CD4-positive, alpha-beta T cell treated with Interferon gamma for 1 hour (primary cell): Measurements from ENCODE around the gene AMN.
A peak's percentile ranks its signal among the peaks of the same experiment; 100 is the strongest.

Experiments
- DNase-seq: peaks from one replicate; pipeline ENCODE4 v3.0.0-alpha.2; 2020

AMN gene

GRCh38 chr14:102947321-102948103 lies 25.0 kb downstream of the AMN start:
- no peak for DNase-seq

- DNase-seq = no peak
These were observed 26.2 kb downstream of the AMN start for GRCh38 chr14:102948698-102949061.

- DNase-seq = peak; percentile 53
These were observed 26.8 kb downstream of the AMN start for GRCh38 chr14:102949062-102949800.

- no peak for DNase-seq
These were observed 27.5 kb downstream of the AMN start for GRCh38 chr14:102949801-102950451.

- no peak for DNase-seq
These were observed 28.6 kb downstream of the AMN start for GRCh38 chr14:102951034-102951433.

- DNase-seq = no peak
These were observed 29.3 kb downstream of the AMN start for GRCh38 chr14:102951799-102952198.

GRCh38 chr14:102952276-102952675 lies 29.8 kb downstream of the AMN start:
- no peak for DNase-seq

- DNase-seq = no peak
These were observed 30.6 kb downstream of the AMN start for GRCh38 chr14:102953100-102953499.

GRCh38 chr14:102954081-102954789 lies 31.8 kb downstream of the AMN start:
- no peak for DNase-seq

GRCh38 chr14:102955636-102956408 lies 33.4 kb downstream of the AMN start:
- no peak for DNase-seq

GRCh38 chr14:102957222-102957621 lies 34.8 kb downstream of the AMN start:
- no peak for DNase-seq

GRCh38 chr14:102958461-102958860 lies 36.0 kb downstream of the AMN start:
- no peak for DNase-seq

GRCh38 chr14:102962111-102962627 lies 39.7 kb downstream of the AMN start:
- DNase-seq = no peak

- DNase-seq = no peak
These were observed 41.8 kb downstream of the AMN start for GRCh38 chr14:102964152-102964730.

GRCh38 chr14:102965282-102965681 lies 42.8 kb downstream of the AMN start:
- no peak for DNase-seq

GRCh38 chr14:102965971-102966655 lies 43.6 kb downstream of the AMN start:
- DNase-seq = no peak

- no peak for DNase-seq
These were observed 44.4 kb downstream of the AMN start for GRCh38 chr14:102966681-102967505.

GRCh38 chr14:102967506-102967795 lies 45.0 kb downstream of the AMN start:
- DNase-seq = no peak

GRCh38 chr14:102968306-102968705 lies 45.8 kb downstream of the AMN start:
- no peak for DNase-seq

- DNase-seq = no peak
These were observed 46.8 kb downstream of the AMN start for GRCh38 chr14:102969060-102969791.
